Measurements from ENCODE around the gene CCDC149.
"Not testable (repeated sequence)": the region's sequence is repeated elsewhere in the genome, so short reads cannot be mapped to it uniquely, and the experiment has no call there.

The CCDC149 gene

GRCh38 chr4:24913119-24913485 is 260 bp upstream of the CCDC149 start:
- Histone ChIP-seq H3K79me2 (ENCODE audit: low read length) (no peaks in the 10 kb centered on the region), H3K4me2 (ENCODE audit: low read depth, low read length) (peak overlapping the region; percentile 85), H2AFZ (ENCODE audit: low read length) (peak overlapping the region; percentile 95), H3K27me3 (replicated peaks; ENCODE audit: insufficient read depth, low read length) (no peaks in the 10 kb centered on the region), H3K9ac (ENCODE audit: low read length) (peak overlapping the region; percentile 66), H3K4me1 (ENCODE audit: low read length) (no peaks in the 10 kb centered on the region; the same call in 1 of the 2 replicates), H3K9me3 (replicated peaks; ENCODE audit: insufficient read depth, low read length) (no peaks in the 10 kb centered on the region), H3F3A (ENCODE audit: insufficient read depth, low read length) (no peaks in the 10 kb centered on the region), H3K4me3 (ENCODE audit: low read length) (peak overlapping the region; percentile 70), H3K36me3 (replicated peaks; ENCODE audit: insufficient read depth, low read length) (no peaks in the 10 kb centered on the region), H4K20me1 (ENCODE audit: insufficient read depth, low read length) (no peaks in the 10 kb centered on the region), H3K27ac (ENCODE audit: low read length) (no peak overlapping the region), H3K9me2 (replicated peaks; ENCODE audit: insufficient read depth, low read length) (no peaks in the 10 kb centered on the region)
- TF ChIP-seq EZH2 (optimal IDR thresholded peaks at IDR 0.05; ENCODE audit: low read depth, low read length) = no peak
- TF ChIP-seq EZH2phosphoT487 (IDR thresholded peaks at IDR 0.05; ENCODE audit: low read length) = no peak
- no peak for TF ChIP-seq CTCF (IDR thresholded peaks at IDR 0.05; ENCODE audit: low read length)
- no peak for DNase-seq

- Histone ChIP-seq H4K20me1 (ENCODE audit: insufficient read depth, low read length) (no peaks in the 10 kb centered on the region), H3K79me2 (ENCODE audit: low read length) (no peaks in the 10 kb centered on the region), H3F3A (ENCODE audit: insufficient read depth, low read length) (no peaks in the 10 kb centered on the region), H3K9me3 (replicated peaks; ENCODE audit: insufficient read depth, low read length) (no peaks in the 10 kb centered on the region), H3K9me2 (replicated peaks; ENCODE audit: insufficient read depth, low read length) (no peaks in the 10 kb centered on the region), H3K9ac (ENCODE audit: low read length) (no peak overlapping the region), H3K4me1 (ENCODE audit: low read length) (no peaks in the 10 kb centered on the region; the same call in 1 of the 2 replicates), H3K27me3 (replicated peaks; ENCODE audit: insufficient read depth, low read length) (no peaks in the 10 kb centered on the region), H3K4me2 (ENCODE audit: low read depth, low read length) (no peak overlapping the region), H2AFZ (ENCODE audit: low read length) (no peak overlapping the region), H3K27ac (ENCODE audit: low read length) (no peak overlapping the region), H3K4me3 (ENCODE audit: low read length) (no peak overlapping the region), H3K36me3 (replicated peaks; ENCODE audit: insufficient read depth, low read length) (no peaks in the 10 kb centered on the region)
- TF ChIP-seq CTCF (IDR thresholded peaks at IDR 0.05; ENCODE audit: low read length) = no peak
- TF ChIP-seq EZH2phosphoT487 (IDR thresholded peaks at IDR 0.05; ENCODE audit: low read length) = no peak
- no peak for TF ChIP-seq EZH2 (optimal IDR thresholded peaks at IDR 0.05; ENCODE audit: low read depth, low read length)
- DNase-seq = no peak
Measured at GRCh38 chr4:24910499-24910898, 2.3 kb downstream of the CCDC149 start.

DNA sequence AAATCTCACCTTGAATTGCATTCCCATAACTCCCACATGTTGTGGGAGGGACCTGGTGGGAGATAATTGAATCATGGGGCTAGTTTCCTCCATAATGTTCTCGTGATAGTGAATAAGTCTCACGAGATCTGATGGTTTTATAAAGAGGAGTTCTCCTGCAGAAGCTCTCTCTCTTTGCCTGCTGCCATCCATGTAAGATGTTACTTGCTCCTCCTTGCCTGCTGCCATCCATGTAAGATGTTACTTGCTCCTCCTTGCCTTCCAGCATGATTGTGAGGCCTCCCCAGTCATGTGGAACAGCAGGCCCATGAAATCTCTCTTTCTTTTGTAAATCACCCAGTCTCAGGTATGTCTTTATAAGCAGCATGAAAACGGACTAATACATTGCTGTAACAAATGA is 3.2 kb downstream of the CCDC149 start:
- not testable (repeated sequence) for H3K27ac ChIP-seq (ENCODE audit: low read length); H3K4me2 ChIP-seq (ENCODE audit: low read depth, low read length); DNase-seq; H3K4me3 ChIP-seq (ENCODE audit: low read length); H3K36me3 ChIP-seq (replicated peaks; ENCODE audit: insufficient read depth, low read length); H3K9me3 ChIP-seq (replicated peaks; ENCODE audit: insufficient read depth, low read length); H2AFZ ChIP-seq (ENCODE audit: low read length); H3K9me2 ChIP-seq (replicated peaks; ENCODE audit: insufficient read depth, low read length); H3K79me2 ChIP-seq (ENCODE audit: low read length); H4K20me1 ChIP-seq (ENCODE audit: insufficient read depth, low read length); H3K27me3 ChIP-seq (replicated peaks; ENCODE audit: insufficient read depth, low read length); H3F3A ChIP-seq (ENCODE audit: insufficient read depth, low read length); H3K4me1 ChIP-seq (ENCODE audit: low read length); H3K9ac ChIP-seq (ENCODE audit: low read length)

DNA sequence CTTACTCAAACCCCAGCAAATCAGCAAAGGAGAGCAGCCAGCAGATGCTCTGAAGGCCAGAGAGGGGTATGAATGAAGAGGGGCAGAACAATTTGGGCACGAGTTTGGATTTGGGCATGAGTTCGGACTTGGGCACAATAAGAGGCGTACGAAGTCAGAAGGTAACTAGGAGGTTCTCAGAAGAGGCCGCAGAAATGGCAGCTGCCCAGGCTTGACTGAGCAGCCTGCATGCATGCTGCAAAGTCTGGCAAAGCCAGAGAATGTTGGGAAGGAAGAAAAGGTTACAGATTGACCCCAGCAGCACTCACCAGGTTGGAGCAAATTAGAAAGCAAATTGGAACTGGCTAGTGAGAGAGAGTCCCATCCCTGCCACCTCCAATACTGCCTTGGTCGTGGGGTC is 15.2 kb downstream of the CCDC149 start:
- H4K20me1 ChIP-seq (ENCODE audit: insufficient read depth, low read length) = no peaks in the 10 kb centered on the region
- no peaks in the 10 kb centered on the region for H3K9me2 ChIP-seq (replicated peaks; ENCODE audit: insufficient read depth, low read length)
- H3K9ac ChIP-seq (ENCODE audit: low read length) = no peak overlapping the region
- H3K27me3 ChIP-seq (replicated peaks; ENCODE audit: insufficient read depth, low read length) = no peaks in the 10 kb centered on the region
- H3K36me3 ChIP-seq (replicated peaks; ENCODE audit: insufficient read depth, low read length) = no peaks in the 10 kb centered on the region
- no peaks in the 10 kb centered on the region for H3F3A ChIP-seq (ENCODE audit: insufficient read depth, low read length)
- no peak overlapping the region for H2AFZ ChIP-seq (ENCODE audit: low read length)
- H3K79me2 ChIP-seq (ENCODE audit: low read length) = no peaks in the 10 kb centered on the region
- TF ChIP-seq CTCF (IDR thresholded peaks at IDR 0.05; ENCODE audit: low read length) (no peak), EZH2 (optimal IDR thresholded peaks at IDR 0.05; ENCODE audit: low read depth, low read length) (no peak), EZH2phosphoT487 (IDR thresholded peaks at IDR 0.05; ENCODE audit: low read length) (no peak)
- H3K4me1 ChIP-seq (ENCODE audit: low read length) = no peaks in the 10 kb centered on the region
- DNase-seq = no peak
- H3K4me3 ChIP-seq (ENCODE audit: low read length) = no peak overlapping the region
- H3K9me3 ChIP-seq (replicated peaks; ENCODE audit: insufficient read depth, low read length) = no peaks in the 10 kb centered on the region
- no peak overlapping the region for H3K4me2 ChIP-seq (ENCODE audit: low read depth, low read length)
- H3K27ac ChIP-seq (ENCODE audit: low read length) = no peak overlapping the region
